ENCODE measurements around the gene PTPRH. TPM values are rescaled to one million over a fixed set of nuclear protein-coding genes. Genes with fewer than 3 reads are reported as not detected.

The PTPRH gene
- total RNA-seq, 4 donors from 2014 or later: 31.2 to 176 (median 102) TPM

GRCh38 chr19:55137915-55138314 is 71.4 kb downstream of the PTPRH start:
- no peaks in the 10 kb centered on the region for H3K9me3 ChIP-seq
- TF ChIP-seq POLR2AphosphoS5 (IDR thresholded peaks at IDR 0.05) (no peak), CTCF (IDR thresholded peaks at IDR 0.05) (no peak), POLR2A (IDR thresholded peaks at IDR 0.05) (no peak)
- no peaks in the 10 kb centered on the region for H3K36me3 ChIP-seq
- H3K27me3 ChIP-seq: peaks cover 89% of the 10 kb centered on the region
- intact Hi-C loops (cut with DNase I; ENCODE audit: low total_unique reads) (no loop called here), in situ Hi-C loops (cut with MboI; ENCODE audit: low pct_ligation_motif_present in 1 of 4, low pct_unique_long_range_greater_than_20kb in 1 of 4, low sequenced_read_pairs in 3 of 4) (loop anchor here in 2 of 4 donors (10.0 kb wide), 2 partner anchors 277 to 357 kb away; no protein-coding TSS in a partner anchor)
- 48 to 53% methylated on average over 3 to 9 of the region's 9 CpGs for WGBS, 2 donors (ENCODE audit: low coverage in 1 of 2)
- no peak for DNase-seq
- H3K4me1 ChIP-seq: no peaks in the 10 kb centered on the region
- H3K4me3 ChIP-seq: no peak overlapping the region
- H3K27ac ChIP-seq: no peak overlapping the region

GRCh38 chr19:55136399-55137102 is 72.8 kb downstream of the PTPRH start:
- WGBS, 2 donors (ENCODE audit: low coverage in 1 of 2): 68% methylated on average over 17 of the region's 17 CpGs; no CpG with 5 or more reads in 1 of the 2 donors
- Histone ChIP-seq H3K4me1 (no peaks in the 10 kb centered on the region), H3K27ac (no peak overlapping the region), H3K27me3 (peaks cover 86% of the 10 kb centered on the region), H3K4me3 (no peak overlapping the region), H3K9me3 (no peaks in the 10 kb centered on the region), H3K36me3 (no peaks in the 10 kb centered on the region)
- intact Hi-C loops (cut with DNase I; ENCODE audit: low total_unique reads) (no loop called here), in situ Hi-C loops (cut with MboI; ENCODE audit: low pct_ligation_motif_present in 1 of 4, low pct_unique_long_range_greater_than_20kb in 1 of 4, low sequenced_read_pairs in 3 of 4) (loop anchor here in 2 of 4 donors (10.0 kb wide), 2 partner anchors 278 to 358 kb away; no protein-coding TSS in a partner anchor)
- TF ChIP-seq POLR2AphosphoS5 (IDR thresholded peaks at IDR 0.05) (no peak), CTCF (IDR thresholded peaks at IDR 0.05) (no peak), EP300 (IDR thresholded peaks at IDR 0.05; ENCODE audit: low read depth) (no peak)
- no peak for DNase-seq

GRCh38 chr19:55134736-55135135 is 74.6 kb downstream of the PTPRH start:
- DNase-seq: no peak
- Histone ChIP-seq H3K4me3 (no peak overlapping the region), H3K27me3 (peaks cover 84% of the 10 kb centered on the region), H3K27ac (no peak overlapping the region), H3K9me3 (no peaks in the 10 kb centered on the region), H3K36me3 (no peaks in the 10 kb centered on the region), H3K4me1 (no peaks in the 10 kb centered on the region)
- intact Hi-C loops (cut with DNase I; ENCODE audit: low total_unique reads) (no loop called here), in situ Hi-C loops (cut with MboI; ENCODE audit: low pct_ligation_motif_present in 1 of 4, low pct_unique_long_range_greater_than_20kb in 1 of 4, low sequenced_read_pairs in 3 of 4) (loop anchor here in 2 of 4 donors (10.0 kb wide), 2 partner anchors 280 to 360 kb away; no protein-coding TSS in a partner anchor)
- WGBS, 2 donors (ENCODE audit: low coverage in 1 of 2): 3% methylated on average over 3 of the region's 3 CpGs; no CpG with 5 or more reads in 1 of the 2 donors
- no peak for TF ChIP-seq CTCF (IDR thresholded peaks at IDR 0.05)
- TF ChIP-seq POLR2A (IDR thresholded peaks at IDR 0.05): no peak
- TF ChIP-seq POLR2AphosphoS5 (IDR thresholded peaks at IDR 0.05): no peak
- no peak for TF ChIP-seq EP300 (IDR thresholded peaks at IDR 0.05; ENCODE audit: low read depth)

GRCh38 chr19:55133639-55134444 is 75.5 kb downstream of the PTPRH start:
- H3K36me3 ChIP-seq: no peaks in the 10 kb centered on the region
- WGBS, 2 donors (ENCODE audit: low coverage in 1 of 2): 57 to 68% methylated on average over 10 to 25 of the region's 25 CpGs
- no peak overlapping the region for H3K27ac ChIP-seq
- H3K9me3 ChIP-seq: no peaks in the 10 kb centered on the region
- peaks cover 86% of the 10 kb centered on the region for H3K27me3 ChIP-seq
- intact Hi-C loops (cut with DNase I; ENCODE audit: low total_unique reads) (no loop called here), in situ Hi-C loops (cut with MboI; ENCODE audit: low pct_ligation_motif_present in 1 of 4, low pct_unique_long_range_greater_than_20kb in 1 of 4, low sequenced_read_pairs in 3 of 4) (loop anchor here in 2 of 4 donors (10.0 kb wide), 2 partner anchors 281 to 361 kb away; no protein-coding TSS in a partner anchor)
- no peak for DNase-seq
- no peak for TF ChIP-seq EP300 (IDR thresholded peaks at IDR 0.05; ENCODE audit: low read depth)
- TF ChIP-seq CTCF (IDR thresholded peaks at IDR 0.05): no peak
- no peak for TF ChIP-seq POLR2AphosphoS5 (IDR thresholded peaks at IDR 0.05)
- no peak for TF ChIP-seq POLR2A (IDR thresholded peaks at IDR 0.05)
- no peak overlapping the region for H3K4me3 ChIP-seq
- no peaks in the 10 kb centered on the region for H3K4me1 ChIP-seq

Measured in transverse colon (tissue), 4 donors.